ENCODE results near the gene PFKFB3. TPM values are rescaled to one million over a fixed set of nuclear protein-coding genes. Genes with fewer than 3 reads are reported as not detected.
A peak's percentile ranks its signal among the peaks of the same experiment; 100 is the strongest.

Gene PFKFB3
- polyA plus RNA-seq, 3 donors, result 12.2 to 101 (median 15.8) TPM

DNA sequence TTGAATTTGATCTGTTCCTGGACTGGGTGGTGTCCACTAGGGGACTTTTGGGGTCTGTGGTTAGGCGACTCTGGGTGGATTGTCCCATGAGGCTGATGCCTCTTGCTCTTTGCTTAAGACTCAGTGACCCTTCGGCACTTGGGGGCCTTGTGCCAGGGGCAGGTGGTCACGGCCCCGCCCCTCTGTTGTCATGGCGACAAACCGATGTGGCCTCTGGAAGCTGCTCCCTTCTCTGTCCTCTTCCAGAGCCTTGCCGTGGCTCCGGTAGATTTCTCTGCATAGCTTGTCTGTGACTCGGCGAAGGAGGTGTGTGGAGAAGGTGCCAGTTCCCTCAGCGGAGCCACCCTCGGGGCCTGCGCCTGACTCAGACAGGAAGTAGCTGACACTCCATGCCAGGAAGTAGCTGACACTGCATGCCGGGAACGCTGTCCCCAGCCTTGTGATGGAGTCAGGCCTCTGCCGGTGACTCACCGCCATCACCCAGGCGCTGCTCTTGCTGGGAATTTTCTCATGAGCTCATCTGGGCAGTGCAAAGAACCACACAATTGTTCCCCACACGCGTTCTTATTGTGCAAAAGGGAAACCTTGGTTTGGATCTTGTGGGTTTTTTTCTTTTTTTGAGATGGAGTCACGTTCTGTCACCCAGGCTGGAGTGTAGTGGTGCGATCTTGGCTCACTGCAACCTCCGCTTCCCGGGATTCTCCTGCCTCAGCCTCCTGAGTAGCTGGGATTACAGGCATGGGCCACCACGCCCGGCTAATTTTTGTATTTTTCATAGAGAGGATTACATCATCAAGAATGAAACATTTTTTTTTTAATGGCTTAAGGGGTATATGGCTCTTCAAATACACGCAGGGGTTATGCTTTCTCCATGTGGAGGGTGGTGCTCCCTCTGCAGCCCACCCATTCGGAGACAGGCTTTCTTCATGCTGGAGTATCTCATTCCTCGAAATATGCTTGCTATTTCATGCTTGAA is 72.6 kb downstream of the PFKFB3 start:
- Mint-ChIP-seq H3K36me3 (peaks cover 3 to 14% of the 10 kb centered on the region in 2 donors), H3K27ac (peak overlapping the region; percentile 97 to 100 (median 99)), H3K27me3 (ENCODE audit: low read depth in 3 of 3) (peaks cover 1 to 17% (median 4%) of the 10 kb centered on the region in 3 donors), H3K9me3 (peaks cover 2 to 10% (median 7%) of the 10 kb centered on the region in 7 donors), H3K4me1 (peaks cover 49% of the 10 kb centered on the region), H3K4me3 (peak overlapping the region; percentile 67 to 83)
- WGBS (ENCODE audit: insufficient coverage), result 28% methylated on average over 20 of the region's 29 CpGs
- no peak overlapping the region for H2AFZ ChIP-seq (ENCODE audit: insufficient read depth, low read depth, low read length, poor library complexity, severe bottlenecking)
- intact Hi-C loops (cut with micrococcal nuclease), result loop anchor here in 1 of 2 donors (1.0 to 10.0 kb wide), 2 partner anchors 124 to 909 kb away; no protein-coding TSS in a partner anchor
- H3K4me1 ChIP-seq (ENCODE audit: control insufficient read depth in 1 of 2, insufficient read depth in 2 of 2, low read length in 2 of 2), result peaks cover 27 to 33% of the 10 kb centered on the region in 2 donors
- peak overlapping the region; percentile 96 to 98 for H3K27ac ChIP-seq (ENCODE audit: low read depth in 1 of 2, low read length in 2 of 2)
- peak; percentile 100 for DNase-seq
- peaks cover 0 to 3% of the 10 kb centered on the region in 2 donors for H3K9me3 ChIP-seq (replicated peaks in 1 of 2; ENCODE audit: control insufficient read depth in 1 of 2, insufficient read depth in 1 of 2, low read length in 2 of 2)
- H3K36me3 ChIP-seq (replicated peaks in 1 of 2; ENCODE audit: control insufficient read depth in 1 of 2, insufficient read depth in 2 of 2, low read length in 2 of 2), result no peaks in the 10 kb centered on the region
- no peaks in the 10 kb centered on the region for H4K20me1 ChIP-seq (ENCODE audit: insufficient read depth, low read length)
- peak overlapping the region; percentile 77 for H3K9ac ChIP-seq (ENCODE audit: insufficient read depth, low read length, poor library complexity, severe bottlenecking)
- TF ChIP-seq, protein P1, sequence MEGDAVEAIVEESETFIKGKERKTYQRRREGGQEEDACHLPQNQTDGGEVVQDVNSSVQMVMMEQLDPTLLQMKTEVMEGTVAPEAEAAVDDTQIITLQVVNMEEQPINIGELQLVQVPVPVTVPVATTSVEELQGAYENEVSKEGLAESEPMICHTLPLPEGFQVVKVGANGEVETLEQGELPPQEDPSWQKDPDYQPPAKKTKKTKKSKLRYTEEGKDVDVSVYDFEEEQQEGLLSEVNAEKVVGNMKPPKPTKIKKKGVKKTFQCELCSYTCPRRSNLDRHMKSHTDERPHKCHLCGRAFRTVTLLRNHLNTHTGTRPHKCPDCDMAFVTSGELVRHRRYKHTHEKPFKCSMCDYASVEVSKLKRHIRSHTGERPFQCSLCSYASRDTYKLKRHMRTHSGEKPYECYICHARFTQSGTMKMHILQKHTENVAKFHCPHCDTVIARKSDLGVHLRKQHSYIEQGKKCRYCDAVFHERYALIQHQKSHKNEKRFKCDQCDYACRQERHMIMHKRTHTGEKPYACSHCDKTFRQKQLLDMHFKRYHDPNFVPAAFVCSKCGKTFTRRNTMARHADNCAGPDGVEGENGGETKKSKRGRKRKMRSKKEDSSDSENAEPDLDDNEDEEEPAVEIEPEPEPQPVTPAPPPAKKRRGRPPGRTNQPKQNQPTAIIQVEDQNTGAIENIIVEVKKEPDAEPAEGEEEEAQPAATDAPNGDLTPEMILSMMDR (IDR thresholded peaks at IDR 0.05), result no peak
- H3K79me2 ChIP-seq (ENCODE audit: insufficient read depth, low read length), result no peaks in the 10 kb centered on the region
- peak overlapping the region in 2 of 3 experiments; percentile 15 to 24 for H3K4me3 ChIP-seq (replicated peaks in 1 of 3; ENCODE audit: low read depth in 2 of 3, low read length in 3 of 3)
- peak overlapping the region; percentile 48 for H3K4me2 ChIP-seq (replicated peaks; ENCODE audit: extremely low read depth, low read length, poor library complexity, severe bottlenecking)
- no peaks in the 10 kb centered on the region for H3K27me3 ChIP-seq (ENCODE audit: control insufficient read depth in 2 of 2, insufficient read depth in 2 of 2, low read length in 2 of 2)

DNA sequence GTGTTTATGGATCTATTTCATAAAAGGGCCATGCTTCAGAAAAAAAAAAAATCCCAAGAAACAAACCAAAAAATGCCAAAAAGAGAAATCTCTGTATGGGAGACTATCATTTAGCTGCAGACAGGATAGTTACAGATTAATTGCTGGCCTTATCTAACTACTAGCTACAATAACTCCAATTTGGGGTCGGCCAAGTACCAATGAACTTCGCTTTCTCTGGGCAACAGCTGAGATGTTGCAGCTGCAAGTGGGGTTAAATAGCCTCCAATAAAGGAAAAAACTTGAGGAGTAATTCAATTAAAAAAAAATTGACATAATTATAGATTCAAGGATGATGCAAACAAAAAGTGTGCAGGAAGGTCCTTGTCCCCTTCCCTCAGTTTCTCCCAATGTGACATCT is 73.6 kb downstream of the PFKFB3 start:
- Histone ChIP-seq H3K36me3 (replicated peaks in 1 of 2; ENCODE audit: control insufficient read depth in 1 of 2, insufficient read depth in 2 of 2, low read length in 2 of 2) (no peaks in the 10 kb centered on the region), H3K79me2 (ENCODE audit: insufficient read depth, low read length) (no peaks in the 10 kb centered on the region), H3K27me3 (ENCODE audit: control insufficient read depth in 2 of 2, insufficient read depth in 2 of 2, low read length in 2 of 2) (no peaks in the 10 kb centered on the region), H3K4me2 (replicated peaks; ENCODE audit: extremely low read depth, low read length, poor library complexity, severe bottlenecking) (no peak overlapping the region), H3K27ac (ENCODE audit: low read depth in 1 of 2, low read length in 2 of 2) (peak overlapping the region in 1 of 2 donors; percentile 98), H2AFZ (ENCODE audit: insufficient read depth, low read depth, low read length, poor library complexity, severe bottlenecking) (no peak overlapping the region), H3K9ac (ENCODE audit: insufficient read depth, low read length, poor library complexity, severe bottlenecking) (no peak overlapping the region), H3K9me3 (replicated peaks in 1 of 2; ENCODE audit: control insufficient read depth in 1 of 2, insufficient read depth in 1 of 2, low read length in 2 of 2) (peaks cover 0 to 3% of the 10 kb centered on the region in 2 donors), H3K4me1 (ENCODE audit: control insufficient read depth in 1 of 2, insufficient read depth in 2 of 2, low read length in 2 of 2) (peaks cover 23 to 27% of the 10 kb centered on the region in 2 donors), H4K20me1 (ENCODE audit: insufficient read depth, low read length) (no peaks in the 10 kb centered on the region), H3K4me3 (replicated peaks in 1 of 3; ENCODE audit: low read depth in 2 of 3, low read length in 3 of 3) (no peak overlapping the region)
- peaks cover 2 to 10% (median 7%) of the 10 kb centered on the region in 7 donors for H3K9me3 Mint-ChIP-seq
- no peak overlapping the region for H3K4me3 Mint-ChIP-seq
- H3K4me1 Mint-ChIP-seq, result peaks cover 43% of the 10 kb centered on the region
- no peak for DNase-seq
- no CpG with 5 or more reads among the region's 2 CpGs for WGBS (ENCODE audit: insufficient coverage)
- H3K27me3 Mint-ChIP-seq (ENCODE audit: low read depth in 3 of 3), result peaks cover 1 to 12% (median 4%) of the 10 kb centered on the region in 3 donors
- intact Hi-C loops (cut with micrococcal nuclease), result loop anchor here in 1 of 2 donors (2.0 to 10.0 kb wide), 2 partner anchors 24 to 908 kb away; no protein-coding TSS in a partner anchor
- TF ChIP-seq, protein P1 (IDR thresholded peaks at IDR 0.05), result no peak
- H3K27ac Mint-ChIP-seq, result peak overlapping the region in 6 of 7 donors; percentile 97 to 100 (median 99)
- peaks cover 3 to 5% of the 10 kb centered on the region in 2 donors for H3K36me3 Mint-ChIP-seq
